ACC112 (cell line): ENCODE results near the gene PPFIBP1.
"Not testable (repeated sequence)": the region's sequence is repeated elsewhere in the genome, so short reads cannot be mapped to it uniquely, and the experiment has no call there.

Experiments
- H2AFZ ChIP-seq: fragments of 200-600 bp; sonication (generic); one replicate; pipeline ENCODE4 v1.6.0; 2017; ENCODE audit warnings: antibody characterized with exemption, low read length; ENCODE audit not compliant: unreplicated experiment
- H3K27ac ChIP-seq: fragments of 200-600 bp; sonication (generic); 2 replicates; pipeline ENCODE4 v1.5.1; 2014; ENCODE audit warnings: low read depth, mild to moderate bottlenecking, antibody characterized with exemption, low read length, moderate library complexity
- H3K27me3 ChIP-seq: fragments of 200-600 bp; sonication (generic); 2 replicates; pipeline ENCODE4 v1.6.1; 2014; ENCODE audit warnings: mild to moderate bottlenecking, antibody characterized with exemption, low read length, moderate library complexity, mixed read lengths; ENCODE audit not compliant: insufficient read depth
- H3K36me3 ChIP-seq: fragments of 200-600 bp; sonication (generic); 2 replicates; pipeline ENCODE4 v1.6.1; 2016; ENCODE audit warnings: mild to moderate bottlenecking, antibody characterized with exemption, low read length, moderate library complexity, mixed read lengths; ENCODE audit not compliant: insufficient read depth
- H3K4me1 ChIP-seq: fragments of 200-600 bp; sonication (generic); one replicate; pipeline ENCODE4 v1.6.1; 2016; ENCODE audit warnings: low read length, mixed read lengths; ENCODE audit not compliant: insufficient read depth, unreplicated experiment, control insufficient read depth
- H3K4me3 ChIP-seq: fragments of 200-600 bp; sonication (generic); 2 replicates; pipeline ENCODE4 v1.5.1; 2014; ENCODE audit warnings: mild to moderate bottlenecking, low read depth, low read length
- H3K79me2 ChIP-seq: fragments of 200-600 bp; sonication (generic); one replicate; pipeline ENCODE4 v1.6.0; 2016; ENCODE audit warnings: low read length; ENCODE audit not compliant: control insufficient read depth, unreplicated experiment, insufficient read depth

The PPFIBP1 gene

GRCh38 chr12:27591698-27592097 lies 67.7 kb downstream of the PPFIBP1 start:
- H3K4me1 ChIP-seq: peaks cover 40% of the 10 kb centered on the region
- not testable (repeated sequence) for H3K4me3 ChIP-seq, H3K36me3 ChIP-seq, H2AFZ ChIP-seq, H3K27me3 ChIP-seq
- H3K79me2 ChIP-seq: peaks cover 58% of the 10 kb centered on the region
- peak overlapping the region; percentile 78; the same call in 1 of the 2 replicates for H3K27ac ChIP-seq

DNA sequence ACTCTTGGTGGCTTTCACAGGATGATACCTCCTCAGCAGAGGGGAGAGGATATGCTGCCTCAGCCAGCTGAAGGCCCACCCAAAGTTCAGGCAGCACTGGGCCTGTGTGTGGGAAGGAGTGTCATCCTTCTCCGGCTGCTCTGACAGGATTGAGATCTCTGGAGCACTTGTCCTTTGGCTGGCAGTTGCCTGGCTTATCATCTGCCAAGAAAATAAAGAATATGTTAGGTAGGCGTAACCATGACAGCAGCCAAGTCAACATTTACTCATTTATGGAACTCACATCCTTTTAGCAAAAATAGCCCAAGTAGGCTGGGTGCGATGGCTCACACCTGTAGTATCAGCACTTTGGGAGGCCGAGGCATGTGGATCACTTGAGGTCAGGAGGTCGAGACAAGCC lies 68.5 kb downstream of the PPFIBP1 start:
- Histone ChIP-seq H3K79me2 (peaks cover 57% of the 10 kb centered on the region), H3K36me3 (peaks cover 12% of the 10 kb centered on the region), H3K27me3 (no peaks in the 10 kb centered on the region)

DNA sequence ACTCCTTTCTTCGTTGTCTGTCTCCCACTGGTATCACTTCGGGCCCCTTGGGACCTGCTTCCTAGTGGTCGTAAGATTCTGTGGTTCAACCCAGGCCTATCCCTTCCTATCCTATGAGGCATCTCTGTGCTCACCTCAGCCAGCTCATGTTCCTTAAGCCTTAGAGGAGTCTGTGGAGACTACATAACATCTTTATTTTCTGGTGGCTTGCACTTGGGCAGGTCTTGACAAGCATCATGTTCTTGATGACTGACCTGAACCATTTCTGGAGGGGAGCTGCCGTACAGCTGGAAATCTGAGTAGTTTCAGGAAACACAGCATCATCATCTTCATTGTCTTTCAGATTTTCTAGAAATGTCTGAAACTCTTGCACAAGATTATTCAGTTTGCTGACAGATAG lies 69.3 kb downstream of the PPFIBP1 start:
- H3K4me1 ChIP-seq: peaks cover 35% of the 10 kb centered on the region
- no peaks in the 10 kb centered on the region for H3K27me3 ChIP-seq
- peak overlapping the region; percentile 13 for H3K27ac ChIP-seq
- H3K36me3 ChIP-seq: peaks cover 12% of the 10 kb centered on the region
- H2AFZ ChIP-seq: no peak overlapping the region
- no peak overlapping the region for H3K4me3 ChIP-seq
- H3K79me2 ChIP-seq: peaks cover 56% of the 10 kb centered on the region

More for the DNA sequence above, 68.5 kb downstream of the PPFIBP1 start:
- H2AFZ ChIP-seq: no peak overlapping the region
- no peak overlapping the region for H3K4me3 ChIP-seq
- peak overlapping the region; percentile 78 for H3K27ac ChIP-seq
- peaks cover 40% of the 10 kb centered on the region for H3K4me1 ChIP-seq

- Histone ChIP-seq H3K36me3 (peaks cover 12% of the 10 kb centered on the region), H3K27ac (peak overlapping the region; percentile 62), H3K4me3 (no peak overlapping the region), H3K27me3 (no peaks in the 10 kb centered on the region), H2AFZ (no peak overlapping the region), H3K79me2 (peaks cover 56% of the 10 kb centered on the region), H3K4me1 (peaks cover 41% of the 10 kb centered on the region)
Observed at GRCh38 chr12:27595231-27595642, 71.2 kb downstream of the PPFIBP1 start.

GRCh38 chr12:27598866-27599265 lies 74.9 kb downstream of the PPFIBP1 start:
- not testable (repeated sequence) for H3K36me3 ChIP-seq, H3K27me3 ChIP-seq, H3K4me3 ChIP-seq, H2AFZ ChIP-seq
- H3K4me1 ChIP-seq: peaks cover 22% of the 10 kb centered on the region
- peak overlapping the region; percentile 54 for H3K27ac ChIP-seq
- H3K79me2 ChIP-seq: peaks cover 48% of the 10 kb centered on the region

DNA sequence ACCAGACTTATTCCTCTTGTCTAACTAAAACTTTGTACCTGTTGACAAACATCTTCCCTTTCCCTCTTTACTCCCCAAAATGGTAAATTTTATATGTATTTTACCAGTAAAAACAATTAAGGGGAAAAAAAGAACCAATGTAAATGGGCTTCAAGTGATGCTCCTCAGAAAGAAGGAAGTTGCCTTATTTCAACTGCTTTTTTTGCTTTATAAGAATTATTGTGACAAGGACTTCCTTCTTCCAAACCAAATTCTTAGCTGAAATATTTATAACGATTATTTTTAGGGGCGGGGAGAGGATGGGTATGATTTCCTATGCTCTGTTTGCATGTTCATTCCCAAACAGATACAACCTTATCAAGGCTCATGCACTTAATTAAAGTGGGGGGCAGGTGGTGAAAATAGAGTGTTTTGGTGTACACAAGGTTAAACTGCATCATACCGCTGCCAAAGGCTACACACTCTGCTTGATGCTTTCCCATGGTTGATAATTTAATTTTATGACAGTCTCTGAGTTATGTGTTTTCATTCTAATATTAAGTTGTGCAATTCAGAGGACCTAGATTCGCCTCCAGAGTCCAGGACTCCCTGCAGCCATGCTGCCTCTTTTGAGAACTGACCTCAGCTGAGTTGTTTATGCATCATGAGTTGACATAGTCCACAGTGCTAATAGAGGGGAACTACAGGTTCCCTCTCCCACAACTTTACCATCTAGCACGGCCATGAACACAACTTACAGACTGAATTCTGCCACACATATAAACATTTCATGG lies 77.2 kb downstream of the PPFIBP1 start:
- not testable (repeated sequence) for H3K27me3 ChIP-seq, H3K27ac ChIP-seq, H3K4me3 ChIP-seq, H2AFZ ChIP-seq
- Histone ChIP-seq H3K36me3 (peaks cover 12% of the 10 kb centered on the region), H3K4me1 (peaks cover 16% of the 10 kb centered on the region), H3K79me2 (peaks cover 57% of the 10 kb centered on the region)

DNA sequence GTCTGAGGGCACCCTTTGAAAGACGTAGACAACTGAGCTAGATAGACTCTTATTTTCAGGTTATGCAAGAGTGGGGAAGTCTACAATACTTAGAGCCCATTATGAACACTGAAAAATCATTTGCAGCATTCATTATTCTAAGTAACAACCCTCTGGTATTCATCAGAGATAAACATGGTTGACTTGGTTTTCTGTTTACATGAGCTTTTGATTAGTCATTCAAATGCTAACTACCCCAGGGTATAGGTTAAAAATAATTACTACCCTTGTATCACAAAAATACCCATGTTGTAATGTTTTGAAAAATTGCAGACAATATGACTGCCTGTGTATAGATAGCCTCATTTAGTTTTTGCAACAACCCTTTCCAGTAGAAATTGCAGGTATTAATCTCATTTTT lies 78.5 kb downstream of the PPFIBP1 start:
- H3K79me2 ChIP-seq: peaks cover 66% of the 10 kb centered on the region
- H3K4me3 ChIP-seq: no peak overlapping the region
- H3K27me3 ChIP-seq: no peaks in the 10 kb centered on the region
- peaks cover 28% of the 10 kb centered on the region for H3K4me1 ChIP-seq
- no peak overlapping the region for H2AFZ ChIP-seq
- no peak overlapping the region for H3K27ac ChIP-seq
- H3K36me3 ChIP-seq: peaks cover 4% of the 10 kb centered on the region; the same call in 1 of the 2 replicates

GRCh38 chr12:27604431-27604830 lies 80.4 kb downstream of the PPFIBP1 start:
- peaks cover 68% of the 10 kb centered on the region for H3K79me2 ChIP-seq
- H3K27ac ChIP-seq: no peak overlapping the region
- no peaks in the 10 kb centered on the region for H3K27me3 ChIP-seq
- no peak overlapping the region for H2AFZ ChIP-seq
- H3K4me1 ChIP-seq: peaks cover 29% of the 10 kb centered on the region
- peaks cover 4% of the 10 kb centered on the region; the same call in 1 of the 2 replicates for H3K36me3 ChIP-seq
- H3K4me3 ChIP-seq: no peak overlapping the region

GRCh38 chr12:27606986-27607385 lies 83.0 kb downstream of the PPFIBP1 start:
- Histone ChIP-seq H3K4me3 (no peak overlapping the region), H2AFZ (no peak overlapping the region), H3K27ac (no peak overlapping the region), H3K36me3 (peaks cover 4% of the 10 kb centered on the region; the same call in 1 of the 2 replicates), H3K79me2 (peaks cover 79% of the 10 kb centered on the region), H3K4me1 (peaks cover 49% of the 10 kb centered on the region), H3K27me3 (no peaks in the 10 kb centered on the region)

- peaks cover 49% of the 10 kb centered on the region for H3K4me1 ChIP-seq
- H3K36me3 ChIP-seq: peaks cover 4% of the 10 kb centered on the region; the same call in 1 of the 2 replicates
- no peaks in the 10 kb centered on the region for H3K27me3 ChIP-seq
- peak overlapping the region; percentile 12 for H3K27ac ChIP-seq
- no peak overlapping the region for H3K4me3 ChIP-seq
- H2AFZ ChIP-seq: no peak overlapping the region
- H3K79me2 ChIP-seq: peaks cover 78% of the 10 kb centered on the region
Observed at GRCh38 chr12:27607591-27607990, 83.6 kb downstream of the PPFIBP1 start.

DNA sequence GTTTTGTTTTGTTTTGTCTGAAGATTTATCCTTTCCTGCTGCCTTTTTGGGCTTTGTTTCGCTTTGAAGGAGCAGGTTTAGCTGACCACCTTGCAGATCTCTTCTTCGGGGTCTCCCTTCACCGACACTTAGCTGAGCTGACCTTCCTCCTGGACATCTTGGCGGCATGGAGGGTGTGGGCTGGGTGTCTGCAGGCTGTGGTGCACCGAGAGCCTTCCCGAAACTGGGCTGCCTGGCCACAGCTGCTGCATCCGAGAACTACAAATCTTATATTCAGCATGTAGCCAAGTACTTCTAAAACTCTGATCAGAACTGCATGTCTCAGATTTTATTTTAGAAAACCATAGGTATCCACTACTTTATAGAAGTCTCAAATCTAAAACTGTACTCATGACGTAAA lies 84.9 kb downstream of the PPFIBP1 start:
- H3K27ac ChIP-seq: peak overlapping the region; percentile 12; the same call in 1 of the 2 replicates
- peaks cover 49% of the 10 kb centered on the region for H3K4me1 ChIP-seq
- no peak overlapping the region for H2AFZ ChIP-seq
- peaks cover 4% of the 10 kb centered on the region; the same call in 1 of the 2 replicates for H3K36me3 ChIP-seq
- H3K79me2 ChIP-seq: peaks cover 69% of the 10 kb centered on the region
- no peaks in the 10 kb centered on the region for H3K27me3 ChIP-seq
- peak overlapping the region; percentile 57 for H3K4me3 ChIP-seq
